Measurements from ENCODE around the gene ARHGEF28. TPM values are rescaled to one million over a fixed set of nuclear protein-coding genes. Genes with fewer than 3 reads are reported as not detected.

The ARHGEF28 gene
- total and polyA plus RNA-seq, 2 of the 13 experiments (the other 11 are each of a cell fraction or from before 2014, with no cell fraction given) = 17.4 to 34.1 TPM

- Histone ChIP-seq H3K4me1 (ENCODE audit: insufficient read depth, low read length) (peaks cover 1% of the 10 kb centered on the region; the same call in 1 of the 2 replicates), H2AFZ (ENCODE audit: low read length) (no peak overlapping the region), H3K27ac (ENCODE audit: extremely low read length, insufficient read depth, low read length) (no peak overlapping the region), H3K79me2 (ENCODE audit: insufficient read depth, low read length) (peaks cover 1% of the 10 kb centered on the region), H3K9me3 (ENCODE audit: low read length) (no peaks in the 10 kb centered on the region), H3K9ac (ENCODE audit: insufficient read depth, low read depth, low read length) (no peak overlapping the region), H3K4me2 (ENCODE audit: low read depth, low read length) (no peak overlapping the region), H3K27me3 (ENCODE audit: control insufficient read depth in 1 of 2, insufficient read depth in 2 of 2, low read length in 2 of 2) (no peaks in the 10 kb centered on the region), H3K36me3 (replicated peaks in 1 of 2; ENCODE audit: control insufficient read depth in 1 of 2, insufficient read depth in 2 of 2, low read length in 2 of 2) (peaks cover 12 to 32% of the 10 kb centered on the region in 2 experiments), H3K4me3 (replicated peaks in 1 of 3; ENCODE audit: insufficient read depth in 1 of 3, low read depth in 2 of 3, low read length in 3 of 3) (no peak overlapping the region), H4K20me1 (ENCODE audit: insufficient read depth, low read length) (no peaks in the 10 kb centered on the region)
- intact Hi-C loops (cut with micrococcal nuclease; ENCODE audit: unreplicated experiment) (no loop called here), in situ Hi-C loops (cut with HindIII; ENCODE audit: extremely low pct_ligation_motif_present, low pct_unique_long_range_greater_than_20kb) (no loop called here)
- POLR2A ChIA-PET = no interaction called here
- FAIRE-seq = no peak
- DNase-seq (ENCODE audit: low spot score) = no peak
- CTCF ChIA-PET (ENCODE audit: low intra/inter-chr PET ratio, low total read pairs) = no interaction called here
- ATAC-seq = no peak
- no peak for TF ChIP-seq ZNF382 (CRISPR knock-in tag; IDR thresholded peaks at IDR 0.05; ENCODE audit: borderline replicate concordance)
- TF ChIP-seq RBM22 (optimal IDR thresholded peaks at IDR 0.05; ENCODE audit: low read length) = peak; percentile 24
- WGBS (ENCODE audit: low lambda C conversion rate) = 97% methylated on average over 4 of the region's 4 CpGs
- BruUV-seq (replicated peaks) = no TSS peak
Observed at GRCh38 chr5:73754254-73754653, 128.3 kb downstream of the ARHGEF28 start.

- TF ChIP-seq ZNF432 (CRISPR knock-in tag; IDR thresholded peaks at IDR 0.05; ENCODE audit: borderline replicate concordance) (no peak), ZNF274 (CRISPR knock-in tag; IDR thresholded peaks at IDR 0.05) (no peak), EED (CRISPR knock-in tag; IDR thresholded peaks at IDR 0.05) (no peak), NPAS2 (CRISPR knock-in tag; IDR thresholded peaks at IDR 0.05; ENCODE audit: borderline replicate concordance) (no peak), ZNF513 (CRISPR knock-in tag; conservative IDR thresholded peaks at IDR 0.05) (no peak), CBX1 (IDR thresholded peaks at IDR 0.05; ENCODE audit: low read depth) (no peak), ETV6 (CRISPR knock-in tag; conservative IDR thresholded peaks at IDR 0.05) (no peak)
- FAIRE-seq = no peak
- no peaks in the 10 kb centered on the region for H3K79me2 ChIP-seq (ENCODE audit: insufficient read depth, low read length)
- in situ Hi-C loops (cut with HindIII; ENCODE audit: extremely low pct_ligation_motif_present, low pct_unique_long_range_greater_than_20kb) = no loop called here
- no peaks in the 10 kb centered on the region for H3K27me3 ChIP-seq (ENCODE audit: control insufficient read depth in 1 of 2, insufficient read depth in 2 of 2, low read length in 2 of 2)
- H3K36me3 ChIP-seq (replicated peaks in 1 of 2; ENCODE audit: control insufficient read depth in 1 of 2, insufficient read depth in 2 of 2, low read length in 2 of 2) = peaks cover 11 to 22% of the 10 kb centered on the region in 2 experiments
- BruUV-seq (replicated peaks) = no TSS peak
- no peaks in the 10 kb centered on the region for H3K9me3 ChIP-seq (ENCODE audit: low read length)
- intact Hi-C loops (cut with micrococcal nuclease; ENCODE audit: unreplicated experiment) = no loop called here
- DNase-seq (ENCODE audit: low spot score) = no peak
- POLR2A ChIA-PET = no interaction called here
- H3K9ac ChIP-seq (ENCODE audit: insufficient read depth, low read depth, low read length) = no peak overlapping the region
- H3K4me2 ChIP-seq (ENCODE audit: low read depth, low read length) = no peak overlapping the region
- H4K20me1 ChIP-seq (ENCODE audit: insufficient read depth, low read length) = no peaks in the 10 kb centered on the region
- H3K27ac ChIP-seq (ENCODE audit: extremely low read length, insufficient read depth, low read length) = no peak overlapping the region
- H2AFZ ChIP-seq (ENCODE audit: low read length) = no peak overlapping the region
- H3K4me1 ChIP-seq (ENCODE audit: insufficient read depth, low read length) = peaks cover 15% of the 10 kb centered on the region
- no peak for ATAC-seq
- CTCF ChIA-PET (ENCODE audit: low intra/inter-chr PET ratio, low total read pairs) = no interaction called here
- WGBS (ENCODE audit: low lambda C conversion rate) = 81% methylated on average over 1 of the region's 1 CpG
- no peak overlapping the region for H3K4me3 ChIP-seq (replicated peaks in 1 of 3; ENCODE audit: insufficient read depth in 1 of 3, low read depth in 2 of 3, low read length in 3 of 3)
Observed at GRCh38 chr5:73757416-73757815, 131.4 kb downstream of the ARHGEF28 start.
